Fibroblast of mammary gland (primary cell): ENCODE results near the gene FNIP1.
"Not testable (repeated sequence)": the region's sequence is repeated elsewhere in the genome, so short reads cannot be mapped to it uniquely, and the experiment has no call there.

Experiments
- DNase-seq: peaks from one replicate; pipeline ENCODE4 v3.0.0-alpha.2; 2010; ENCODE audit warnings: low read depth
- H3K4me3 ChIP-seq: 2 replicates; pipeline ENCODE4 v1.5.1; 2011; ENCODE audit warnings: low read depth, mild to moderate bottlenecking, low read length, moderate library complexity; ENCODE audit not compliant: control insufficient read depth
- TF ChIP-seq, protein P1 (sequence below): conservative IDR thresholded peaks from 2 replicates; pipeline ENCODE4 v1.5.1; 2011; ENCODE audit warnings: low read depth, low read length, inconsistent platforms; ENCODE audit not compliant: control insufficient read depth, insufficient read depth

FNIP1 gene

DNA sequence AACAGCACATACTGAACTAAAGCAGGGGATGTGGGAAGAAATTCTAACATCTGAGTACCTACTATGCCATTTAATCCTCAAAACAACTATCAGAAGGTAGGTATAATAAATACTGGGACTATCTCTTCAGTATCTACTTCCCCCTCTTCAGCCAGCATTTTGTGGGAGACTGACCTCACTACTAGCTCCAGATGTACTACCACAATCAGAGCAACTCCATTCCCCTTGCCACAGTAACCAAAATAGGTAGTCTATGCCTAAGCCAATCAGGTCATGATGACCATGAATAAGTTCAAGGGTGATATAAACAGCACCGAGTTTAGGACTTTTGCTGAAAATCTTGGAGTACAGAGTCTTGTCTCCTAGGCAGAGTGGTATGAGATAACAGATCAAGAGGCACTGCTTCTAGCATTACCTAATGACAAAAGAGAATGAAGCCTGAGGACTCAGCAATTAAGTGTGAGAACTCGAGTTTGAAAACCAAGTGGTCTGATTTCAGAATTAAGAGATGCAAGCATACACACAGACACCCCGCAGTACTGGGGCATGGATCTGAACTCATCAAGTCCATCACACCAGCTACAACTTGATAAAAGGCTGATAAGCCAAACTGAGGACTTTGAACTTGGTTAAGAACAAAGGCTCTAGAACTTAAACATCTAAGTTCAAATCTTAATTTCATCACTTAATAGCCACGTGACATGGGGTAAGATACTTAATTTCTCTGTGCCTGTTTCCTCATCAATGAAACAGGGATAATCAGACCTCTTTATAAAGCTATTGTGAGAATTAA is 9.7 kb downstream of the FNIP1 start:
- DNase-seq: no peak
- TF ChIP-seq, protein P1, sequence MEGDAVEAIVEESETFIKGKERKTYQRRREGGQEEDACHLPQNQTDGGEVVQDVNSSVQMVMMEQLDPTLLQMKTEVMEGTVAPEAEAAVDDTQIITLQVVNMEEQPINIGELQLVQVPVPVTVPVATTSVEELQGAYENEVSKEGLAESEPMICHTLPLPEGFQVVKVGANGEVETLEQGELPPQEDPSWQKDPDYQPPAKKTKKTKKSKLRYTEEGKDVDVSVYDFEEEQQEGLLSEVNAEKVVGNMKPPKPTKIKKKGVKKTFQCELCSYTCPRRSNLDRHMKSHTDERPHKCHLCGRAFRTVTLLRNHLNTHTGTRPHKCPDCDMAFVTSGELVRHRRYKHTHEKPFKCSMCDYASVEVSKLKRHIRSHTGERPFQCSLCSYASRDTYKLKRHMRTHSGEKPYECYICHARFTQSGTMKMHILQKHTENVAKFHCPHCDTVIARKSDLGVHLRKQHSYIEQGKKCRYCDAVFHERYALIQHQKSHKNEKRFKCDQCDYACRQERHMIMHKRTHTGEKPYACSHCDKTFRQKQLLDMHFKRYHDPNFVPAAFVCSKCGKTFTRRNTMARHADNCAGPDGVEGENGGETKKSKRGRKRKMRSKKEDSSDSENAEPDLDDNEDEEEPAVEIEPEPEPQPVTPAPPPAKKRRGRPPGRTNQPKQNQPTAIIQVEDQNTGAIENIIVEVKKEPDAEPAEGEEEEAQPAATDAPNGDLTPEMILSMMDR: no peak
- no peak overlapping the region for H3K4me3 ChIP-seq

DNA sequence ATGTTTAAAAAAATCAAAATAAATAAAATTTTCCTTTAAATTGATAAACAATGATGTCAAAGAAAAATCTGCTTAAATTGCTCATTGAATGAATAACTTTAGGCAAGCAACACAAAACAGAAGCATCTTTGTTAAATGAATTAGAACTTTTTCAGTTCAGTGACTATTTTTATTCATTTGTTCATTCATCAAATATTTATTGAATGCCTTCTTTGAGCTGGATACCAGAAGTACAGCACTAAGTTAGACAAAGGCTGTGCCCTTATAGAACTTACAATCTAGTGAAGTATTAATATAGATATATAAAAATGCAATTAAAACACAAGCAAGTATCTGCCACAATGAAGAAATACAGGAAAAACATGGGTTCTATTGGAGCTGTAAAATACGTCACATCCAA is 10.8 kb downstream of the FNIP1 start:
- TF ChIP-seq, protein P1: no peak
- H3K4me3 ChIP-seq: no peak overlapping the region
- DNase-seq: no peak

DNA sequence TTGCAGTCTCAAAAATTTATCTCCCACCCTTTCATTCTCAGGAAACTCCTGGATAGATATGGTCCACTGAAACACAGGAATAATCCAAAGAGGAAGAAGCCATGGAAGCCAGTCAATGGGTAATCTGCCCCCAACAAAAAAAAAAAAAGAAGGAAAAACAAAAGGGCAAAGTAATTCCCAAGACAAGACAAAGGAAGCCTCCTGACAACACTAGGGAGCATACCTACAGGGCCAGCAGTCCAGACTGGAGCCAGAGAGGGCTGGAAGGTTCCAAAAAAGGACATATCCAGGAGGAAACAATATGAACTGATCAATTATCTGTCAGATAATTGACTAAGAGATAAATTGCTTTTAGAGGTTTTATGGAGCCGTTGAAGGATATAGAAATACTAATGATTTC is 12.9 kb downstream of the FNIP1 start:
- TF ChIP-seq, protein P1: no peak
- no peak overlapping the region for H3K4me3 ChIP-seq

DNA sequence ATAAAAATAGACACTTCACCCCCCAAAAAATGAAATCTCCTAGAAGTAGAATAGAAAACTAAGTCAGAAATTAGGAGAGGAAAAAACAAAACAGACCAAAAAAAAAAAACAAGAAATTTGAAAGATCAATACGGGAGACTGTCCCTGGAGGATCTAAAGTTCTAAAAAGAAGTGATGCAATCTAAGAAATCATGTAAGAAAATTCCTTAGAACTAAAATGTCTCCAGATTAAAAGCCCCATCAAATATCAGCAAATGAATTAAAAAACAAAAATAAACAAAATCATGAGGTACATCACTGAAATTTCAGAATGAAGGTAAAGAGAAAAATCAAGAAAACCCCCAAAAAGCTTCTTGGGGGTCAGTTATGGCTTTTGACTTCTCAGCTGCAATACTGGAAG is 13.5 kb downstream of the FNIP1 start:
- TF ChIP-seq, protein P1: no peak
- no peak overlapping the region for H3K4me3 ChIP-seq
- no peak for DNase-seq

More for the DNA sequence above, 12.9 kb downstream of the FNIP1 start:
- DNase-seq: no peak

DNA sequence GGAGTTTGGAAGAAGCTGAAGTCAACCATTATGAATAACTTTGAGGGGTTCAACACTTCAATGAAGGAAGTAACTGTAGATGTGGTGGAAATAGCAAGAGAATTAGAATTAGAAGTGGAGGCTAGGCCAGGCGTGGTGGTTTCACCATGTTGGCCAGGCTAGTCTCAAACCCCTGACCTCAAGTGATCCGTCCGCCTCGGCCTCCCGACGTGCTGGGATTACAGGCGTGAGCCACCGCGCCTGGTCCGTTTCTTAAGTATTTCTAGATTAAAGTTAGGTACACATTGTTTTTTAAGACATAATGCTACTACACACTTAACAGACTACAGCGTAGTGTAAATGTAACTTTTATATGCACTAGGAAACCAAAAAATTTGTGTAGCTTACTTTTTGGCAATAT is 14.1 kb downstream of the FNIP1 start:
- H3K4me3 ChIP-seq: no peak overlapping the region
- DNase-seq: no peak
- TF ChIP-seq, protein P1: no peak

DNA sequence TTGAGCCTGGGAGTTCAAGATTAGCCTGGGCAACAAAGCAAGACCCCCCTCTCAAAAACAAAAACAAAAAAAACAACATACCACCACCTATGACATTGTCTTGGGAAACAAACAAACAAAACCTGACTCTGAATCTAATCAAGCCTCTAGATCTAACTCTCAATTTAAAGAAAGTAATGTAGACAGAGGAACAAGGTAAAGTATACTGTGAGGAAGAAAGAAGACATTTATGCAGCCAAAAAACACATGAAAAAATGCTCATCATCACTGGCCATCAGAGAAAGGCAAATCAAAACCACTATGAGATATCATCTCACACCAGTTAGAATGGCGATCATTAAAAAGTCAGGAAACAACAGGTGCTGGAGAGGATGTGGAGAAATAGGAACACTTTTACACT is 18.7 kb downstream of the FNIP1 start:
- DNase-seq, H3K4me3 ChIP-seq: not testable (repeated sequence)

DNA sequence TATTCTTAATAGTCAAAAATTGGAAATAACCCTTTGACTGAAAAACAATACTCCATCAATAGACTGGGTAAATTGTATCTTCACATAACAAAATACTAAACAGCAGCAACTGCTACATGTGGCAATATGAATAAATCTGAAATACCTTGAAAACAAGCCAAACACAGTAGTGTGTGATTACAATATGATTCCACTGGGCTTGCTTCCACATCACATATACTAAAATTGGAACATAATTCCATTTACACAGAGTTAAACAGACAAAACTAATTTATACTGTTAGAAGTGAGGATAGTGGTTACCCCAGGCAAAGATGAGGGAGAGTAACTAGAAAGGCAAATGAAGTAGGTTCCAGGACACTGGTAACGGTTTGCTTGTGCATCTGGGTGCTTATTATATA is 20.4 kb downstream of the FNIP1 start:
- no peak for DNase-seq
- TF ChIP-seq, protein P1: no peak
- no peak overlapping the region for H3K4me3 ChIP-seq
